ENCODE measurements around the gene SEMA3G. TPM values are rescaled to one million over a fixed set of nuclear protein-coding genes. Genes with fewer than 3 reads are reported as not detected.

SEMA3G gene
- total RNA-seq, 5 donors from 2014 or later (not counting 1 experiment from before 2014, with no cell fraction given), result 0.75 to 1.9 (median 1.4) TPM

DNA sequence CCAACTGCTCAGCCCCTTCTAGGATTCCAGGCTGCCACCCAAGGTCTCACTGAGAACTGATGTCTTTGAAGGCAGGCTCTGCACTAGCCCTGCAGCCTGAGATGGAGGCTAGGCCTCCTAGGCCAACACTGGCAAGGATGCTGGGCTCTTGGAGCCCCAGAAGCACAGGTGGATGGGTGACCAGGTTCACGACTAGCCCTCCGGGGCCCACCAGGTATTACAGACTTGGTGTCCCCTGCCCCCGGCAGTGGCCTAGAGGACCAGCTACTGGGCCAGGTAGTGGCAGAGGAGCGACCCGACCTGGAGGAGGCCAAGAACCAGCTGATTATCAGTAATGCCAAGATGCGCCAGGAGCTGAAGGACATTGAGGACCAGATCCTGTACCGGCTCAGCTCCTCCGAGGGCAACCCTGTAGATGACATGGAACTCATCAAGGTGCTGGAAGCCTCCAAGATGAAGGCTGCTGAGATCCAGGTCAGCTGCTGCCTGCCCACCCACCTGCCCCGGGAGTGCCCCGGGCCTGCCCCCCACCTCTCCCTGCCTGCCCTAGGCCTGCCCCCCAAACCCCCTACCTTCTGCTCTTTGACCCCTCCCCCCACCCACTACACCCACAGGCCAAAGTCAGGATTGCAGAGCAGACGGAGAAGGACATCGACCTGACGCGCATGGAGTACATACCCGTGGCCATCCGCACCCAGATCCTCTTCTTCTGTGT lies 52.5 kb downstream of the SEMA3G start:
- Histone ChIP-seq H3K9me3 (no peaks in the 10 kb centered on the region), H3K4me3 (ENCODE audit: control insufficient read depth in 1 of 2, extremely low read depth in 1 of 2, low read length in 1 of 2) (no peak overlapping the region), H3K27ac (ENCODE audit: low read length) (no peak overlapping the region), H3K27me3 (replicated peaks in 1 of 2; ENCODE audit: control insufficient read depth in 2 of 2, extremely low read depth in 1 of 2, insufficient read depth in 2 of 2, low read length in 1 of 2) (no peaks in the 10 kb centered on the region), H3K4me1 (ENCODE audit: control insufficient read depth in 1 of 2, extremely low read depth in 1 of 2, insufficient read depth in 2 of 2, low read length in 2 of 2) (no peaks in the 10 kb centered on the region), H3K36me3 (ENCODE audit: control insufficient read depth in 2 of 2, extremely low read depth in 1 of 2, insufficient read depth in 1 of 2, low read length in 1 of 2) (peaks cover 25 to 38% of the 10 kb centered on the region in 2 donors)
- H3K4me1 Mint-ChIP-seq, result no peaks in the 10 kb centered on the region
- no peak for DNase-seq
- CTCF ChIA-PET, result no interaction called here
- no peak overlapping the region for H3K27ac Mint-ChIP-seq
- ATAC-seq (replicated peaks in 1 of 4), result no peak
- no peaks in the 10 kb centered on the region for H3K9me3 Mint-ChIP-seq
- no peak overlapping the region for H3K4me3 Mint-ChIP-seq
- H3K36me3 Mint-ChIP-seq, result peaks cover 34% of the 10 kb centered on the region
- WGBS (ENCODE audit: insufficient coverage), result 96% methylated on average over 13 of the region's 16 CpGs
- POLR2A ChIA-PET, result no interaction called here
- H3K27me3 Mint-ChIP-seq, result no peaks in the 10 kb centered on the region

DNA sequence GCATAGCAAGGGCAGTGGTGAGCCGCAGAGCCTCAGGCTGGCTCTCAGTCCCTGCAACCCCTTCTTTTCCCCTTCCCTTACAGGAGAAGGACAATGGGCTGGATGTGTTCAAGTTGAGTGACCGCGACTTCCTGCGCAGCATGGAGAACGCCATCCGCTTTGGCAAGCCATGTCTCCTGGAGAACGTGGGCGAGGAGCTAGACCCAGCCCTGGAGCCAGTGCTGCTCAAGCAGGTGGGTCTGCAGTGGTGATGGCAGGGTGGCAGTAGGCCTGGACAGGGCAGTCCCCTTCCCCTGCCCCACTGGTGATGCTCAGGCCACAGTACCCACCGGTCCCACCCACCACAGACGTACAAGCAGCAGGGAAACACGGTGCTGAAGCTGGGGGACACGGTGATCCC lies 53.8 kb downstream of the SEMA3G start:
- Mint-ChIP-seq H3K4me3 (no peak overlapping the region), H3K27me3 (no peaks in the 10 kb centered on the region), H3K27ac (no peak overlapping the region), H3K9me3 (no peaks in the 10 kb centered on the region), H3K4me1 (no peaks in the 10 kb centered on the region), H3K36me3 (peaks cover 34% of the 10 kb centered on the region)
- Histone ChIP-seq H3K27me3 (replicated peaks in 1 of 2; ENCODE audit: control insufficient read depth in 2 of 2, extremely low read depth in 1 of 2, insufficient read depth in 2 of 2, low read length in 1 of 2) (no peaks in the 10 kb centered on the region), H3K4me3 (ENCODE audit: control insufficient read depth in 1 of 2, extremely low read depth in 1 of 2, low read length in 1 of 2) (no peak overlapping the region), H3K4me1 (ENCODE audit: control insufficient read depth in 1 of 2, extremely low read depth in 1 of 2, insufficient read depth in 2 of 2, low read length in 2 of 2) (no peaks in the 10 kb centered on the region), H3K36me3 (ENCODE audit: control insufficient read depth in 2 of 2, extremely low read depth in 1 of 2, insufficient read depth in 1 of 2, low read length in 1 of 2) (peaks cover 28 to 46% of the 10 kb centered on the region in 2 donors), H3K27ac (ENCODE audit: low read length) (no peak overlapping the region), H3K9me3 (no peaks in the 10 kb centered on the region)
- POLR2A ChIA-PET, result no interaction called here
- WGBS (ENCODE audit: insufficient coverage), result 95% methylated on average over 11 of the region's 12 CpGs
- DNase-seq (no peak), ATAC-seq (replicated peaks in 1 of 4) (no peak)
- CTCF ChIA-PET, result no interaction called here

- Histone ChIP-seq H3K9me3 (no peaks in the 10 kb centered on the region), H3K27me3 (replicated peaks in 1 of 2; ENCODE audit: control insufficient read depth in 2 of 2, extremely low read depth in 1 of 2, insufficient read depth in 2 of 2, low read length in 1 of 2) (no peaks in the 10 kb centered on the region), H3K36me3 (ENCODE audit: control insufficient read depth in 2 of 2, extremely low read depth in 1 of 2, insufficient read depth in 1 of 2, low read length in 1 of 2) (peaks cover 27 to 50% of the 10 kb centered on the region in 2 donors), H3K4me1 (ENCODE audit: control insufficient read depth in 1 of 2, extremely low read depth in 1 of 2, insufficient read depth in 2 of 2, low read length in 2 of 2) (no peaks in the 10 kb centered on the region), H3K27ac (ENCODE audit: low read length) (no peak overlapping the region), H3K4me3 (ENCODE audit: control insufficient read depth in 1 of 2, extremely low read depth in 1 of 2, low read length in 1 of 2) (no peak overlapping the region)
- Mint-ChIP-seq H3K27ac (no peak overlapping the region), H3K4me3 (no peak overlapping the region), H3K9me3 (no peaks in the 10 kb centered on the region), H3K36me3 (peaks cover 31% of the 10 kb centered on the region), H3K27me3 (no peaks in the 10 kb centered on the region), H3K4me1 (no peaks in the 10 kb centered on the region)
- POLR2A ChIA-PET, result no interaction called here
- no peak for DNase-seq
- WGBS (ENCODE audit: insufficient coverage), result 93% methylated on average over 6 of the region's 9 CpGs
- no peak for ATAC-seq (replicated peaks in 1 of 4)
- CTCF ChIA-PET, result interaction anchor here in 1 of 2 donors (0.6 kb wide), 1 partner anchor 27 kb away, joined by 3 read pairs; no protein-coding TSS in a partner anchor
Observed at GRCh38 chr3:52388933-52389332, 56.0 kb downstream of the SEMA3G start.

DNA sequence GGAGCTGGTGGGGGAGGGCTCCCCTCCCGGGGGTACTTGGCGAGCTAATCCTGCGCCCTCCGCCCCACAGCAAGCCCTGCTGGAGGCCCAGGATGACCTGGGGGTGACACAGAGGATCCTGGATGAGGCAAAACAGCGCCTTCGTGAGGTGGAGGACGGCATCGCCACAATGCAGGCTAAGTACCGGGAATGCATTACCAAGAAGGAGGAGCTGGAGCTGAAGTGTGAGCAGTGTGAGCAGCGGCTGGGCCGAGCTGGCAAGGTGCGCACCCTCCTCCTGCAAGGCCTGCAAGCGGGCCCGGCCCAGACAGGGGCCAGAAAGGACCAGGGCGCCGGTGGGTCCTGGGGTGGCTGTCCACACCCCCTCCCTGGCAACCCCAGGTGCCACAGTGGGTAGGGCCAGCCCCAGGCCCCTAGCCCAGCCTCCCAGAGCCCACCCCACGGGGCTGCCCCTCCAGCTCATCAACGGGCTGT lies 56.5 kb downstream of the SEMA3G start:
- Histone ChIP-seq H3K4me3 (ENCODE audit: control insufficient read depth in 1 of 2, extremely low read depth in 1 of 2, low read length in 1 of 2) (no peak overlapping the region), H3K9me3 (no peaks in the 10 kb centered on the region), H3K27me3 (replicated peaks in 1 of 2; ENCODE audit: control insufficient read depth in 2 of 2, extremely low read depth in 1 of 2, insufficient read depth in 2 of 2, low read length in 1 of 2) (no peaks in the 10 kb centered on the region), H3K27ac (ENCODE audit: low read length) (no peak overlapping the region), H3K4me1 (ENCODE audit: control insufficient read depth in 1 of 2, extremely low read depth in 1 of 2, insufficient read depth in 2 of 2, low read length in 2 of 2) (no peaks in the 10 kb centered on the region), H3K36me3 (ENCODE audit: control insufficient read depth in 2 of 2, extremely low read depth in 1 of 2, insufficient read depth in 1 of 2, low read length in 1 of 2) (peaks cover 27 to 49% of the 10 kb centered on the region in 2 donors)
- no peaks in the 10 kb centered on the region for H3K4me1 Mint-ChIP-seq
- H3K36me3 Mint-ChIP-seq, result peaks cover 30% of the 10 kb centered on the region
- DNase-seq, result no peak
- ChIA-PET CTCF (interaction anchor here in 1 of 2 donors (0.6 kb wide), 1 partner anchor 28 kb away, joined by 3 read pairs; no protein-coding TSS in a partner anchor), POLR2A (no interaction called here)
- H3K9me3 Mint-ChIP-seq, result no peaks in the 10 kb centered on the region
- no peak for ATAC-seq (replicated peaks in 1 of 4)
- no peaks in the 10 kb centered on the region for H3K27me3 Mint-ChIP-seq
- H3K4me3 Mint-ChIP-seq, result no peak overlapping the region
- no peak overlapping the region for H3K27ac Mint-ChIP-seq
- 91% methylated on average over 12 of the region's 18 CpGs for WGBS (ENCODE audit: insufficient coverage)

DNA sequence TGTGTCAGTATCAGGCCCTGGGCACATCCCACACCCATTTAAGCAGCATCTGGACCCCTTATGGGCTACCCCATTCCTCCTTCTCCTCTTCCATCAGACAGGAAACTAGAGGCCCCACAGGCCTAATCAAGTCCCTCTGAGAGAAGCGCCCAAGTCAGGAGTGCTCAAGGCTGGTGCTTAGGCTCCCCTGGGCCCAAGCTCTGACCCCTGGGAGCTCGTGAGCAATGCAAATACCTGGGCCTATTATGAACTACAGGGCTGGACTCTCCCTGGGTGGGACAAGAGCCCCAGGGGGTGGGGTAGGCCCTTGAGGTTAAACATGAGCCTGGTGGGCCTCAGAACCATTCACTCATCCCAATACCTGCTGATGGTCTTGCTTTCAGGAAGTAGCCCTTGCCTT lies 57.4 kb downstream of the SEMA3G start:
- DNase-seq (no peak), ATAC-seq (replicated peaks in 1 of 4) (no peak)
- H3K4me3 Mint-ChIP-seq, result no peak overlapping the region
- WGBS (ENCODE audit: insufficient coverage), result no CpG with 5 or more reads among the region's 2 CpGs
- H3K4me1 Mint-ChIP-seq, result no peaks in the 10 kb centered on the region
- H3K27me3 Mint-ChIP-seq, result no peaks in the 10 kb centered on the region
- no peak overlapping the region for H3K4me3 ChIP-seq (ENCODE audit: control insufficient read depth in 1 of 2, extremely low read depth in 1 of 2, low read length in 1 of 2)
- no peaks in the 10 kb centered on the region for H3K9me3 ChIP-seq
- H3K4me1 ChIP-seq (ENCODE audit: control insufficient read depth in 1 of 2, extremely low read depth in 1 of 2, insufficient read depth in 2 of 2, low read length in 2 of 2), result no peaks in the 10 kb centered on the region
- H3K36me3 ChIP-seq (ENCODE audit: control insufficient read depth in 2 of 2, extremely low read depth in 1 of 2, insufficient read depth in 1 of 2, low read length in 1 of 2), result peaks cover 21 to 42% of the 10 kb centered on the region in 2 donors
- CTCF ChIA-PET, result interaction anchor here in 1 of 2 donors (0.6 kb wide), 1 partner anchor 678 kb away, joined by 8 read pairs; no protein-coding TSS in a partner anchor
- peaks cover 23% of the 10 kb centered on the region for H3K36me3 Mint-ChIP-seq
- H3K9me3 Mint-ChIP-seq, result no peaks in the 10 kb centered on the region
- POLR2A ChIA-PET, result no interaction called here
- H3K27ac ChIP-seq (ENCODE audit: low read length), result no peak overlapping the region
- no peak overlapping the region for H3K27ac Mint-ChIP-seq
- no peaks in the 10 kb centered on the region for H3K27me3 ChIP-seq (replicated peaks in 1 of 2; ENCODE audit: control insufficient read depth in 2 of 2, extremely low read depth in 1 of 2, insufficient read depth in 2 of 2, low read length in 1 of 2)

DNA sequence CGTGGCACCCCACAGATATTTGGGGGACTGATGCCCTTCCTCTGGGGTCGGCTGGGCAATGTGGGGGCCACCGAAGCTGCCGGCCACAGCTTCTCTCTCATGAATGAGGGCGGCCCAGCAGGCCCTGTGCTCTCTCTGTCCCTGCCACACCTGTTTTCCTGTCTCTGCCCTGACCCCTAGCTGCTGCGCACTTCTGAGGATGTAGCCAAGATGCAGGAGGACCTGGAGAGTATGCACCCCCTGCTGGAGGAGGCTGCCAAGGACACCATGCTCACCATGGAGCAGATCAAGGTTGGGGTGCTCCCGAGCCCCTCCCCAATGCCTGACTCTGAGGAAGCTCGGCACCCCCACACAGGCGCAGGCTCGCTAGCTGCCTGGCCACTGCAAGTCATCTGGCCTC lies 59.7 kb downstream of the SEMA3G start:
- H3K4me3 Mint-ChIP-seq, result no peak overlapping the region
- peaks cover 6% of the 10 kb centered on the region for H3K36me3 Mint-ChIP-seq
- ATAC-seq (replicated peaks in 1 of 4), result no peak
- H3K4me1 ChIP-seq (ENCODE audit: control insufficient read depth in 1 of 2, extremely low read depth in 1 of 2, insufficient read depth in 2 of 2, low read length in 2 of 2), result no peaks in the 10 kb centered on the region
- peaks cover 9 to 28% of the 10 kb centered on the region in 2 donors for H3K36me3 ChIP-seq (ENCODE audit: control insufficient read depth in 2 of 2, extremely low read depth in 1 of 2, insufficient read depth in 1 of 2, low read length in 1 of 2)
- peak in 1 of 35 experiments; percentile 22 for DNase-seq
- no peaks in the 10 kb centered on the region for H3K27me3 Mint-ChIP-seq
- no peaks in the 10 kb centered on the region for H3K4me1 Mint-ChIP-seq
- H3K27ac ChIP-seq (ENCODE audit: low read length), result no peak overlapping the region
- ChIA-PET POLR2A (no interaction called here), CTCF (interaction anchor here in 1 of 2 donors (0.6 kb wide), 1 partner anchor 149 kb away, joined by 3 read pairs; no protein-coding TSS in a partner anchor)
- WGBS (ENCODE audit: insufficient coverage), result 82% methylated on average over 6 of the region's 10 CpGs
- H3K27ac Mint-ChIP-seq, result no peak overlapping the region
- no peaks in the 10 kb centered on the region for H3K9me3 ChIP-seq
- H3K4me3 ChIP-seq (ENCODE audit: control insufficient read depth in 1 of 2, extremely low read depth in 1 of 2, low read length in 1 of 2), result no peak overlapping the region
- H3K27me3 ChIP-seq (replicated peaks in 1 of 2; ENCODE audit: control insufficient read depth in 2 of 2, extremely low read depth in 1 of 2, insufficient read depth in 2 of 2, low read length in 1 of 2), result no peaks in the 10 kb centered on the region
- H3K9me3 Mint-ChIP-seq, result no peaks in the 10 kb centered on the region
